ENCODE measurements around the gene HTRA1. TPM values are rescaled to one million over a fixed set of nuclear protein-coding genes. Genes with fewer than 3 reads are reported as not detected.

HTRA1 gene
- total and polyA plus RNA-seq, 10 of the 15 experiments (the other 5 are each of a cell fraction or from before 2014, with no cell fraction given), result 0.13 TPM; not detected in 9

GRCh38 chr10:122498521-122498920 lies 37.2 kb downstream of the HTRA1 start:
- 49% methylated on average over 5 of the region's 5 CpGs for WGBS (ENCODE audit: insufficient coverage, insufficient replicate concordance, low lambda C conversion rate, missing lambda C conversion rate)
- no TSS peak for BruUV-seq (replicated peaks)
- no peak overlapping the region for H3K4me3 ChIP-seq
- FAIRE-seq, result no peak
- intact Hi-C loops (cut with micrococcal nuclease; ENCODE audit: unreplicated experiment) (no loop called here), in situ Hi-C loops (cut with MboI) (no loop called here)
- H3K79me2 ChIP-seq (ENCODE audit: control insufficient read depth, insufficient read depth, low read length), result no peaks in the 10 kb centered on the region
- POLR2A ChIA-PET, result no interaction called here
- no peak overlapping the region for H3K9ac ChIP-seq (ENCODE audit: control insufficient read depth, insufficient read depth, low read length)
- no peak overlapping the region for H2AFZ ChIP-seq (ENCODE audit: control insufficient read depth, low read depth, low read length)
- TF ChIP-seq ZNF24 (IDR thresholded peaks at IDR 0.05), result no peak
- TF ChIP-seq SMAD1 (IDR thresholded peaks at IDR 0.05; ENCODE audit: low read depth, partially characterized antibody), result no peak
- no peak for TF ChIP-seq STAT3 (IDR thresholded peaks at IDR 0.05; ENCODE audit: low read depth, low read length)
- TF ChIP-seq CREB1 (IDR thresholded peaks at IDR 0.05; ENCODE audit: low read depth), result no peak
- TF ChIP-seq BCLAF1 (IDR thresholded peaks at IDR 0.05), result no peak
- TF ChIP-seq JUND (IDR thresholded peaks at IDR 0.05; ENCODE audit: low read depth, low read length), result no peak
- no peak for TF ChIP-seq CREM (IDR thresholded peaks at IDR 0.05; ENCODE audit: low read depth)
- TF ChIP-seq FOXM1 (IDR thresholded peaks at IDR 0.05; ENCODE audit: low read depth, low read length), result no peak
- no peak for TF ChIP-seq E2F4 (IDR thresholded peaks at IDR 0.05; ENCODE audit: low read depth, low read length)
- TF ChIP-seq PBX3 (IDR thresholded peaks at IDR 0.05; ENCODE audit: insufficient replicate concordance, low read depth, low read length), result no peak
- no peak for TF ChIP-seq MEF2A (IDR thresholded peaks at IDR 0.05; ENCODE audit: insufficient read depth, low read depth, low read length)
- TF ChIP-seq PAX5 (IDR thresholded peaks at IDR 0.05; ENCODE audit: borderline replicate concordance, low read depth, low read length), result no peak
- TF ChIP-seq SMAD5 (IDR thresholded peaks at IDR 0.05; ENCODE audit: low read depth), result no peak
- no peak for TF ChIP-seq TCF12 (IDR thresholded peaks at IDR 0.05; ENCODE audit: low read depth, low read length)
- no peak for TF ChIP-seq POLR2A (IDR thresholded peaks at IDR 0.05; ENCODE audit: low read depth, low read length)
- TF ChIP-seq TBL1XR1 (IDR thresholded peaks at IDR 0.05; ENCODE audit: low read depth, low read length), result no peak
- TF ChIP-seq HCFC1 (IDR thresholded peaks at IDR 0.05; ENCODE audit: low read length), result no peak
- TF ChIP-seq NR2F1 (conservative IDR thresholded peaks at IDR 0.05), result no peak
- no peaks in the 10 kb centered on the region for H3K36me3 ChIP-seq (ENCODE audit: control insufficient read depth in 2 of 2, insufficient read depth in 2 of 2, low read length in 1 of 2)
- CTCF ChIA-PET, result no interaction called here
- peaks cover 0 to 3% of the 10 kb centered on the region in 2 experiments for H3K27me3 ChIP-seq (replicated peaks in 1 of 2; ENCODE audit: control insufficient read depth in 2 of 2, insufficient read depth in 2 of 2, low read length in 1 of 2)
- RAD21 ChIA-PET (ENCODE audit: unreplicated experiment), result no interaction called here
- H3K4me1 ChIP-seq (ENCODE audit: control insufficient read depth, insufficient read depth, low read length), result no peaks in the 10 kb centered on the region
- no peak for ATAC-seq
- DNase-seq (ENCODE audit: low read depth, low spot score), result no peak
- H3K27ac ChIP-seq (ENCODE audit: control insufficient read depth, insufficient read depth), result no peak overlapping the region
- no peak overlapping the region for H3K4me2 ChIP-seq (ENCODE audit: control insufficient read depth, insufficient read depth)
- no peaks in the 10 kb centered on the region for H4K20me1 ChIP-seq (ENCODE audit: control insufficient read depth, insufficient read depth)
- H3K9me3 ChIP-seq (replicated peaks; ENCODE audit: control insufficient read depth, insufficient read depth, low read length), result no peaks in the 10 kb centered on the region
- SMC1A ChIA-PET (ENCODE audit: uncharacterized antibody, unreplicated experiment), result no interaction called here

Measured in GM12878 (cell line).